Measurements from ENCODE around the gene GLRX5. TPM values are rescaled to one million over a fixed set of nuclear protein-coding genes. Genes with fewer than 3 reads are reported as not detected.
A peak's percentile ranks its signal among the peaks of the same experiment; 100 is the strongest.
"Not testable (repeated sequence)": the region's sequence is repeated elsewhere in the genome, so short reads cannot be mapped to it uniquely, and the experiment has no call there.

Gene GLRX5
- total RNA-seq, 3 donors from 2014 or later (not counting 1 experiment from before 2014, with no cell fraction given), result 16.7 to 26.0 (median 23.4) TPM

DNA sequence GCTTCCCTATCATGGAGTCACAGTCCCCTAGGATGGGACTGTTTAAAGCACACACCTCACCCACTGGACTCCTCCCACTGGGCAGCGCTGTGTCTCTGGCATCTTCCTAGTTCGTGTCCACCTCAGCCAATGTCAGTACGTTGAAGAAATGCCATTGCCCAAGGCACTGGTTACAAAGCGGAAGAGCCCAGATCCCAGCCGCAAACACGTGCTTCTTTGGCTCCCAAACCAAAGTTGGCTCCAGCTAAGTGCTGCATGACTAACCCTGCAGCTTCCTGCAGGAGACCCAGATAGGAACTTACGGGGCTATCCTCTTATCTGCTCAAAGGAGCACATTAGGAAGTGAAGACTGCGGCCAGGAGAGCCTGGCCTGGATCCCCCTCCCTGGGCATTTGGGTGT, 27.7 kb upstream of the GLRX5 start:
- Mint-ChIP-seq H3K27ac (peak overlapping the region in 1 of 2 donors; percentile 65), H3K4me1 (peaks cover 50 to 61% of the 10 kb centered on the region in 2 donors), H3K9me3 (no peaks in the 10 kb centered on the region), H3K36me3 (no peaks in the 10 kb centered on the region), H3K4me3 (no peak overlapping the region), H3K27me3 (ENCODE audit: low read depth in 2 of 2) (no peaks in the 10 kb centered on the region)
- Histone ChIP-seq H3K4me1 (ENCODE audit: control insufficient read depth, insufficient read depth, low read length) (peaks cover 47% of the 10 kb centered on the region), H3K9me3 (ENCODE audit: control insufficient read depth, insufficient read depth, low read length) (no peaks in the 10 kb centered on the region), H3K4me3 (ENCODE audit: low read length) (no peak overlapping the region), H3K36me3 (ENCODE audit: control insufficient read depth, insufficient read depth, low read length) (peaks cover 2% of the 10 kb centered on the region), H3K27me3 (ENCODE audit: control insufficient read depth, insufficient read depth, low read length) (no peaks in the 10 kb centered on the region), H3K27ac (ENCODE audit: low read length) (peak overlapping the region; percentile 10)
- 36% methylated on average over 8 of the region's 8 CpGs for WGBS (ENCODE audit: insufficient coverage)
- intact Hi-C loops (cut with micrococcal nuclease), result no loop called here
- no peak for TF ChIP-seq CTCF (IDR thresholded peaks at IDR 0.05)
- DNase-seq (no peak), ATAC-seq (peak; percentile 12 to 39 (median 19))

DNA sequence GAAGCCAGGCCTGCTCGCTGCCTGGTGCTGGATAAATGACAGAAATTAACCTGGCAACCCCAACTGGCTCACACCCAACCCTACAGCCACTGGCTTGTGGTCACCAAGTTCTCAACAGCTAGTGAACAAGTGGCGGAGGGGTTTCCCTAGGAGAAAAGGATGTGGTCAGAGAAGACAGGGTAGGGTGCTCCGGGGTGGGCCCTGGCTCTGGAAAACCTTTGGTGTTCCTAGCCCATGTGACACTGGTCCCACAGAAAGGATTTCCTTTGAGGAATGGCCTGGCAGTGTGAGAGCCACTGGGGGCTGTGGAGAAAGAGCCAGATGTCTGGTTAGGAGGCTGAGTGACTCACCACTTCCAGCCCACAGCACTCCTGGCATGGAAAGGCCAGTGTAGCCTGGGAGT, 27.1 kb upstream of the GLRX5 start:
- 4% methylated on average over 3 of the region's 3 CpGs for WGBS (ENCODE audit: insufficient coverage)
- Histone ChIP-seq H3K4me1 (ENCODE audit: control insufficient read depth, insufficient read depth, low read length) (peaks cover 47% of the 10 kb centered on the region), H3K9me3 (ENCODE audit: control insufficient read depth, insufficient read depth, low read length) (no peaks in the 10 kb centered on the region), H3K4me3 (ENCODE audit: low read length) (no peak overlapping the region), H3K36me3 (ENCODE audit: control insufficient read depth, insufficient read depth, low read length) (peaks cover 2% of the 10 kb centered on the region), H3K27me3 (ENCODE audit: control insufficient read depth, insufficient read depth, low read length) (no peaks in the 10 kb centered on the region), H3K27ac (ENCODE audit: low read length) (peak overlapping the region; percentile 56)
- Mint-ChIP-seq H3K36me3 (no peaks in the 10 kb centered on the region), H3K4me3 (peak overlapping the region; percentile 31), H3K9me3 (no peaks in the 10 kb centered on the region), H3K4me1 (peaks cover 46 to 57% of the 10 kb centered on the region in 2 donors), H3K27ac (peak overlapping the region; percentile 29 to 65), H3K27me3 (ENCODE audit: low read depth in 2 of 2) (no peaks in the 10 kb centered on the region)
- DNase-seq (peak in 1 of 2 donors; percentile 56), ATAC-seq (peak; percentile 66 to 95 (median 80))
- TF ChIP-seq CTCF (IDR thresholded peaks at IDR 0.05), result no peak
- intact Hi-C loops (cut with micrococcal nuclease), result loop anchor here (1.0 kb wide), 1 partner anchor 27 kb away; no protein-coding TSS in a partner anchor

DNA sequence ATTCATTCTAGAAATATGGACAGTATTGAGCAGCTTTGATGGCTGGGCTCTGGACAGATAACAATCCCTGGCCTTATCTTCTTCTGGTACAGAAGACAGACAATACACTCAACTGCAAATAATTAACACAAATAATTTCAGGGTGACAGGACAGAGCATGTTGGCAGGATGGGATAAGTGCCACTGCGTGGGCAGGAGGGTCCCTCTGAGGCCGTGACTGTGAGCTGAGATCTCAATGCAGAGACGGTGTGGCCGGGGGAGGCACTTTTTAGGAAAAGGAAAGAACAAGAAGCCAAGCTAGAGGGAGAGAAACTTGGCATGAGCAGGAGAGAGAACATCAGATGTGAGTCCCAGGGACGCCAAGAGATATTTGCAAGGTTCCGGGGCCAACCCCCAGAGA, 26.5 kb upstream of the GLRX5 start:
- peaks cover 47% of the 10 kb centered on the region for H3K4me1 ChIP-seq (ENCODE audit: control insufficient read depth, insufficient read depth, low read length)
- Mint-ChIP-seq H3K9me3 (no peaks in the 10 kb centered on the region), H3K4me1 (peaks cover 45 to 62% of the 10 kb centered on the region in 2 donors), H3K27me3 (ENCODE audit: low read depth in 2 of 2) (no peaks in the 10 kb centered on the region), H3K27ac (peak overlapping the region; percentile 29 to 65), H3K4me3 (no peak overlapping the region), H3K36me3 (no peaks in the 10 kb centered on the region)
- TF ChIP-seq CTCF (IDR thresholded peaks at IDR 0.05), result no peak
- no peaks in the 10 kb centered on the region for H3K27me3 ChIP-seq (ENCODE audit: control insufficient read depth, insufficient read depth, low read length)
- H3K36me3 ChIP-seq (ENCODE audit: control insufficient read depth, insufficient read depth, low read length), result peaks cover 2% of the 10 kb centered on the region
- 98% methylated on average over 6 of the region's 6 CpGs for WGBS (ENCODE audit: insufficient coverage)
- ATAC-seq, result no peak
- no peak overlapping the region for H3K4me3 ChIP-seq (ENCODE audit: low read length)
- intact Hi-C loops (cut with micrococcal nuclease), result loop anchor here (1.0 kb wide), 1 partner anchor 28 kb away; no protein-coding TSS in a partner anchor
- H3K27ac ChIP-seq (ENCODE audit: low read length), result no peak overlapping the region
- no peaks in the 10 kb centered on the region for H3K9me3 ChIP-seq (ENCODE audit: control insufficient read depth, insufficient read depth, low read length)
- no peak for DNase-seq

DNA sequence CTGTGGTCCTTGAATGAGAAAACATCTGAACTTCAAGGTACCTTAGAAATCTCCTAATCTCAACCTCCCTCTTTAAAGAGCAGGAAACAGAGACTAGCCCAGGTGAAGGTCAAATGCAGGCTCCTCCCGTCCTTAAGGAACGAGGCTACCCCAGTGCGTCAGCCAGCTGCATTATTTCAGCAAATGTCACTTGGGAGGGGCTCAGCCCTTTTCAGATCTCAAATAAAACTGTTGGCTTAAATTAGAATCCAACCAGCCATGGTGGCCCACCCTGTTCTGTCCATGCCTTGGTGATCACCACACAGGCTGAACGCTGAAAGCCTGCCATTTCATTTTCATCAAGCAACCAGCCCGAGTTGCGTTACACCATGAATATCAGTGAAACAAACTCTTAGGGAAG, 25.4 kb upstream of the GLRX5 start:
- H3K9me3 ChIP-seq (ENCODE audit: control insufficient read depth, insufficient read depth, low read length), result no peaks in the 10 kb centered on the region
- ATAC-seq, result no peak
- H3K36me3 ChIP-seq (ENCODE audit: control insufficient read depth, insufficient read depth, low read length), result peaks cover 2% of the 10 kb centered on the region
- DNase-seq, result no peak
- H3K9me3 Mint-ChIP-seq, result no peaks in the 10 kb centered on the region
- H3K4me3 Mint-ChIP-seq, result no peak overlapping the region
- 90% methylated on average over 6 of the region's 6 CpGs for WGBS (ENCODE audit: insufficient coverage)
- intact Hi-C loops (cut with micrococcal nuclease), result no loop called here
- TF ChIP-seq CTCF (IDR thresholded peaks at IDR 0.05), result no peak
- no peaks in the 10 kb centered on the region for H3K27me3 Mint-ChIP-seq (ENCODE audit: low read depth in 2 of 2)
- no peaks in the 10 kb centered on the region for H3K36me3 Mint-ChIP-seq
- H3K27ac ChIP-seq (ENCODE audit: low read length), result no peak overlapping the region
- peaks cover 40 to 57% of the 10 kb centered on the region in 2 donors for H3K4me1 Mint-ChIP-seq
- no peak overlapping the region for H3K4me3 ChIP-seq (ENCODE audit: low read length)
- H3K27me3 ChIP-seq (ENCODE audit: control insufficient read depth, insufficient read depth, low read length), result no peaks in the 10 kb centered on the region
- H3K4me1 ChIP-seq (ENCODE audit: control insufficient read depth, insufficient read depth, low read length), result peaks cover 51% of the 10 kb centered on the region
- peak overlapping the region in 1 of 2 donors; percentile 80 for H3K27ac Mint-ChIP-seq

DNA sequence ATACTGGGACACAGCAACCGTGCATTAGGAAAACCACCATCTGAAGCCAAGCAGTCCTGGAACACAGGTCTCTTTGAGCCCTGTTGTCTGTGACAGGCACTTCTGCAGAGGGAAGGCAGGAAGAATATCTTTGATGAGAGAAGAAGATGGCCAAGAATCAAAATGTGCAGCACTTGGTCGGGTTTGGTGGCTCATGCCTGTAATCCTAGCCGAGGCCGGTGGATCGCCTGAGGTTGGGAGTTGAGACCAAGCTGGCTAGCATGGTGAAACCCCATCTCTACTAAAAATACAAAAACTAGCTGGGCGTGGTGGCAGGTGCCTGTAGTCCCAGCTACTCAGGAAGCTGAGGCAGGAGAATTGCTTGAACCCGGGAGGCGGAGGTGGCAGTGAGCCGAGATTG, 24.5 kb upstream of the GLRX5 start:
- H3K27me3 ChIP-seq (ENCODE audit: control insufficient read depth, insufficient read depth, low read length); DNase-seq; H3K36me3 Mint-ChIP-seq; H3K4me3 Mint-ChIP-seq; H3K27me3 Mint-ChIP-seq (ENCODE audit: low read depth in 2 of 2); H3K9me3 ChIP-seq (ENCODE audit: control insufficient read depth, insufficient read depth, low read length); H3K4me3 ChIP-seq (ENCODE audit: low read length); H3K27ac ChIP-seq (ENCODE audit: low read length); ATAC-seq; H3K9me3 Mint-ChIP-seq; intact Hi-C loops (cut with micrococcal nuclease); H3K36me3 ChIP-seq (ENCODE audit: control insufficient read depth, insufficient read depth, low read length): not testable (repeated sequence)
- Mint-ChIP-seq H3K27ac (peak overlapping the region in 1 of 2 donors; percentile 80), H3K4me1 (peaks cover 38 to 49% of the 10 kb centered on the region in 2 donors)
- 96% methylated on average over 9 of the region's 9 CpGs for WGBS (ENCODE audit: insufficient coverage)
- H3K4me1 ChIP-seq (ENCODE audit: control insufficient read depth, insufficient read depth, low read length), result peaks cover 51% of the 10 kb centered on the region

All from natural killer cell (primary cell).